BJ (cell line): ENCODE measurements around the gene SMG7. TPM values are rescaled to one million over a fixed set of nuclear protein-coding genes. Genes with fewer than 3 reads are reported as not detected.

ENCODE experiments used
- CTCF ChIA-PET: fragments of 350-600 bp; formaldehyde crosslinking; extraction: SDS; loops from one replicate; lab custom pipeline; 2021; ENCODE audit warnings: antibody characterized with exemption, inconsistent platforms; lab: Yijun Ruan, JAX
- POLR2A ChIA-PET: fragments of 300-600 bp; sonication (Branson Sonifier 250); formaldehyde crosslinking; extraction: SDS; loops from one replicate; lab custom pipeline; 2021; ENCODE audit warnings: antibody characterized with exemption; lab: Charles Lee
- DNase-seq: peaks from one replicate; pipeline ENCODE4 v3.0.0-alpha.2; 2011; ENCODE audit warnings: low read depth
- H3K27me3 ChIP-seq: 2 replicates; pipeline ENCODE4 v1.6.0; 2011; ENCODE audit warnings: low read length; ENCODE audit not compliant: control insufficient read depth, insufficient read depth
- H3K36me3 ChIP-seq: 2 replicates; pipeline ENCODE4 v1.5.1; 2011; ENCODE audit warnings: low read length; ENCODE audit not compliant: control insufficient read depth, insufficient read depth
- H3K4me3 ChIP-seq: 2 replicates; pipeline ENCODE4 v1.5.1; 2011; ENCODE audit warnings: low read depth, mild to moderate bottlenecking, control low read depth, low read length
- polyA plus RNA-seq: library from polyadenylated mRNA; depleted of rRNA; stranded (reverse); fragments of >200 nt; gene quantifications from 2 replicates; pipeline ENCODE4 v1.2.3, GENCODE V29; 2011
- TF ChIP-seq, protein P1 (sequence below): IDR thresholded peaks from 2 replicates; pipeline ENCODE4 v1.5.1; 2011; ENCODE audit warnings: low read depth, mild to moderate bottlenecking, control low read depth, inconsistent platforms, low read length, moderate library complexity; ENCODE audit not compliant: insufficient read depth

The SMG7 gene
- polyA plus RNA-seq, 1 experiment, result 26.1 TPM

DNA sequence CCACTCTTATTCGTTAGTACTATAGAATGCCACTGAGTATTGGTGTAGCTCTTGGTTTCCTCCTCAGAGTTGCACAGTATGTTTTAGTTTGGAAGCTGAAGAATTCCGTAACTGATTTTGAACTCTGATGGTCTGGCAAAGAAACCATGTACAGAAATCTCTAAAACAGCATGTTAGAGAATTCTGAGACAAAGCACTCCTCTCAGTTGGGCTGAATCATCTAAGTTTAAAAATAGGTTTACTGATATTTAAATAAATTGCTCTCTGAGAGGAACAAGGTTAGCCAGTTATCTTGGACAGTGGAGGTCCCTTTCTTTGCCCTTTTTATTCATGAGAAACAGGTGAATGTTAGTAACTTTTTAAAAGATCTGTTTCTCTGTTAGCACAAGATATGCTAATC lies 74.1 kb downstream of the SMG7 start:
- CTCF ChIA-PET, result no interaction called here
- TF ChIP-seq, protein P1, sequence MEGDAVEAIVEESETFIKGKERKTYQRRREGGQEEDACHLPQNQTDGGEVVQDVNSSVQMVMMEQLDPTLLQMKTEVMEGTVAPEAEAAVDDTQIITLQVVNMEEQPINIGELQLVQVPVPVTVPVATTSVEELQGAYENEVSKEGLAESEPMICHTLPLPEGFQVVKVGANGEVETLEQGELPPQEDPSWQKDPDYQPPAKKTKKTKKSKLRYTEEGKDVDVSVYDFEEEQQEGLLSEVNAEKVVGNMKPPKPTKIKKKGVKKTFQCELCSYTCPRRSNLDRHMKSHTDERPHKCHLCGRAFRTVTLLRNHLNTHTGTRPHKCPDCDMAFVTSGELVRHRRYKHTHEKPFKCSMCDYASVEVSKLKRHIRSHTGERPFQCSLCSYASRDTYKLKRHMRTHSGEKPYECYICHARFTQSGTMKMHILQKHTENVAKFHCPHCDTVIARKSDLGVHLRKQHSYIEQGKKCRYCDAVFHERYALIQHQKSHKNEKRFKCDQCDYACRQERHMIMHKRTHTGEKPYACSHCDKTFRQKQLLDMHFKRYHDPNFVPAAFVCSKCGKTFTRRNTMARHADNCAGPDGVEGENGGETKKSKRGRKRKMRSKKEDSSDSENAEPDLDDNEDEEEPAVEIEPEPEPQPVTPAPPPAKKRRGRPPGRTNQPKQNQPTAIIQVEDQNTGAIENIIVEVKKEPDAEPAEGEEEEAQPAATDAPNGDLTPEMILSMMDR, result no peak
- Histone ChIP-seq H3K27me3 (no peaks in the 10 kb centered on the region), H3K36me3 (peaks cover 10% of the 10 kb centered on the region), H3K4me3 (no peak overlapping the region)
- POLR2A ChIA-PET, result no interaction called here
- DNase-seq, result no peak

DNA sequence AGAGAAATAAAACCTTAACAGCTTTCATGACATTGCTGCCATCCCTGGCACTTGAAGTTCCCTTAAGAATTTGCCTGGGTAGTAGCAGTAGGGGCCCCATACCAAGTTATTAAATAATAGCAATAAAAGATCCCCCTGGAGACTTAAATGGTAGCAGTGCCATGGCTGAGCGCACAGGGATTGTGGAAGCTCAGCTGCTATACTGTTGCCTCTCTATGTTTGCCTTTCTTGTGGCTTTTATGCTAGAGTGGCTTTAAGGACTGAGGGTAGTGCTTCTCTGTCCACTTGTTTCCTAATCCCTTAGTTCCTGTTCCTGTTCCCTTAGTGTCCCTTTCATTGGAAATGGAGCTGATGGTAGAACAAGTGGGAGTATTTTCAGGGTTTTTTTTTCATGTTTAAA lies 75.8 kb downstream of the SMG7 start:
- POLR2A ChIA-PET, result no interaction called here
- no peak for DNase-seq
- H3K4me3 ChIP-seq, result no peak overlapping the region
- TF ChIP-seq, protein P1, result no peak
- CTCF ChIA-PET, result interaction anchor here (1.5 kb wide), 1 partner anchor 77 kb away, joined by 4 read pairs; no protein-coding TSS in a partner anchor
- no peaks in the 10 kb centered on the region for H3K27me3 ChIP-seq
- peaks cover 18% of the 10 kb centered on the region for H3K36me3 ChIP-seq

- TF ChIP-seq, protein P1, result no peak
- ChIA-PET POLR2A (no interaction called here), CTCF (no interaction called here)
- Histone ChIP-seq H3K4me3 (no peak overlapping the region), H3K36me3 (peaks cover 19% of the 10 kb centered on the region), H3K27me3 (no peaks in the 10 kb centered on the region)
- no peak for DNase-seq
Observed at GRCh38 chr1:183550915-183551314, 78.6 kb downstream of the SMG7 start.

- CTCF ChIA-PET, result no interaction called here
- no peak overlapping the region for H3K4me3 ChIP-seq
- TF ChIP-seq, protein P1, result no peak
- POLR2A ChIA-PET, result no interaction called here
- DNase-seq, result no peak
- H3K36me3 ChIP-seq, result peaks cover 16% of the 10 kb centered on the region
- H3K27me3 ChIP-seq, result no peaks in the 10 kb centered on the region
Observed at GRCh38 chr1:183551924-183552323, 79.6 kb downstream of the SMG7 start.

DNA sequence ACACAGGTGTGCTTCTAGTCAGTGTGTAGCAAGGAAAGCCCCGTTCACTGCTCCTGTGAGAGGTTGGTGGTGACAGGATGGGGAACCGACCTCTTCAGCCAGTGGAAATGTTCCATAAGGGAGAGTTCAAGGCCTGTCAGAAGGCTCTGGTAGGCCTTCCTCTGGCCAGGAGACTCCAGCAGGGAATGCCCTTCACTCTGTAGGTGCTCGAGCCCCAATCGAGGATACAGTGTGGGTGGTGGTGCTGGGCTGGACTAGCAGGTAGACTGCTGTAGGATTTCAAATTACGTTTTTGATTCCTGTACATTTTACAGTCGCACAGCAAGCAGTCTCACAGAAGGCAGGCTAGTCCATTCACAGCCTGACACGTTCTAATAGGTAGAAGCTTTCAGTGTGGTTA lies 80.1 kb downstream of the SMG7 start:
- peaks cover 15% of the 10 kb centered on the region for H3K36me3 ChIP-seq
- CTCF ChIA-PET, result no interaction called here

More for the DNA sequence above, 80.1 kb downstream of the SMG7 start:
- no peak for DNase-seq
- Histone ChIP-seq H3K27me3 (no peaks in the 10 kb centered on the region), H3K4me3 (no peak overlapping the region)
- POLR2A ChIA-PET, result no interaction called here
- TF ChIP-seq, protein P1, result no peak
